IPS-18a (cell line): ENCODE measurements around the gene NXNL2.
A peak's percentile ranks its signal among the peaks of the same experiment; 100 is the strongest.

ENCODE experiments used
- H3K27ac ChIP-seq: one replicate; pipeline ENCODE4 v1.5.1; 2013; ENCODE audit warnings: low read length
- H3K27me3 ChIP-seq: one replicate; pipeline ENCODE4 v1.6.1; 2013; ENCODE audit warnings: mild to moderate bottlenecking, low read length; ENCODE audit not compliant: control insufficient read depth, insufficient read depth
- H3K36me3 ChIP-seq: one replicate; pipeline ENCODE4 v1.6.1; 2013; ENCODE audit warnings: low read depth, low read length; ENCODE audit not compliant: control insufficient read depth
- H3K4me1 ChIP-seq: one replicate; pipeline ENCODE4 v1.6.1; 2013; ENCODE audit warnings: low read depth, low read length; ENCODE audit not compliant: control insufficient read depth
- H3K4me3 ChIP-seq: one replicate; pipeline ENCODE4 v1.5.1; 2013; ENCODE audit warnings: low read length
- H3K9ac ChIP-seq: one replicate; pipeline ENCODE4 v1.6.1; 2013; ENCODE audit warnings: mild to moderate bottlenecking, low read length, moderate library complexity
- H3K9me3 ChIP-seq: one replicate; pipeline ENCODE4 v1.6.1; 2013; ENCODE audit warnings: low read depth, low read length; ENCODE audit not compliant: control insufficient read depth

NXNL2 gene

GRCh38 chr9:88534456-88535225 is at the start of gene NXNL2:
NXNL2 (plus strand) TSS chr9:88535178; CDS start chr9:88535435, 257 bp downstream.
- no peak within 1 kb of the TSS for H3K27ac ChIP-seq

GRCh38 chr9:88488166-88488565 is 46.8 kb upstream of the NXNL2 start:
- no peaks in the 10 kb centered on the region for H3K4me1 ChIP-seq
- H3K4me3 ChIP-seq: no peak overlapping the region
- no peak overlapping the region for H3K27ac ChIP-seq
- H3K9ac ChIP-seq: no peak overlapping the region
- no peaks in the 10 kb centered on the region for H3K9me3 ChIP-seq
- peaks cover 6% of the 10 kb centered on the region for H3K36me3 ChIP-seq
- H3K27me3 ChIP-seq: no peaks in the 10 kb centered on the region

More at GRCh38 chr9:88534456-88535225, at the start of gene NXNL2:
- peaks cover 43% of the 10 kb centered on the region for H3K27me3 ChIP-seq
- H3K4me1 ChIP-seq: peaks cover 5% of the 10 kb centered on the region
- H3K9me3 ChIP-seq: no peaks in the 10 kb centered on the region
- peak within 1 kb of the TSS; percentile 23 for H3K9ac ChIP-seq
- H3K4me3 ChIP-seq: peak within 1 kb of the TSS; percentile 66
- no peaks in the 10 kb centered on the region for H3K36me3 ChIP-seq

- Histone ChIP-seq H3K4me1 (peaks cover 6% of the 10 kb centered on the region), H3K36me3 (no peaks in the 10 kb centered on the region), H3K27ac (no peak overlapping the region), H3K9ac (no peak overlapping the region), H3K4me3 (no peak overlapping the region), H3K27me3 (no peaks in the 10 kb centered on the region), H3K9me3 (no peaks in the 10 kb centered on the region)
Measured at GRCh38 chr9:88494983-88495721, 39.8 kb upstream of the NXNL2 start.

GRCh38 chr9:88497224-88497623 is 37.8 kb upstream of the NXNL2 start:
- no peaks in the 10 kb centered on the region for H3K9me3 ChIP-seq
- H3K36me3 ChIP-seq: no peaks in the 10 kb centered on the region
- H3K9ac ChIP-seq: no peak overlapping the region
- H3K27me3 ChIP-seq: no peaks in the 10 kb centered on the region
- H3K27ac ChIP-seq: no peak overlapping the region
- no peak overlapping the region for H3K4me3 ChIP-seq
- H3K4me1 ChIP-seq: peaks cover 7% of the 10 kb centered on the region

- Histone ChIP-seq H3K27ac (no peak overlapping the region), H3K27me3 (no peaks in the 10 kb centered on the region), H3K9me3 (no peaks in the 10 kb centered on the region), H3K4me1 (peaks cover 10% of the 10 kb centered on the region), H3K4me3 (no peak overlapping the region), H3K9ac (no peak overlapping the region), H3K36me3 (no peaks in the 10 kb centered on the region)
Measured at GRCh38 chr9:88498880-88499279, 36.1 kb upstream of the NXNL2 start.

- Histone ChIP-seq H3K4me1 (peaks cover 5% of the 10 kb centered on the region), H3K27me3 (no peaks in the 10 kb centered on the region), H3K9me3 (no peaks in the 10 kb centered on the region), H3K4me3 (no peak overlapping the region), H3K27ac (no peak overlapping the region), H3K9ac (no peak overlapping the region), H3K36me3 (no peaks in the 10 kb centered on the region)
Measured at GRCh38 chr9:88501086-88501485, 33.9 kb upstream of the NXNL2 start.

- no peak overlapping the region for H3K4me3 ChIP-seq
- H3K27ac ChIP-seq: no peak overlapping the region
Measured at GRCh38 chr9:88502552-88503034, 32.4 kb upstream of the NXNL2 start.

GRCh38 chr9:88503081-88503844 is 31.7 kb upstream of the NXNL2 start:
- H3K9ac ChIP-seq: no peak overlapping the region
- peaks cover 5% of the 10 kb centered on the region for H3K4me1 ChIP-seq

More at GRCh38 chr9:88502552-88503034, 32.4 kb upstream of the NXNL2 start:
- Histone ChIP-seq H3K27me3 (no peaks in the 10 kb centered on the region), H3K9ac (no peak overlapping the region), H3K4me1 (peaks cover 5% of the 10 kb centered on the region), H3K9me3 (no peaks in the 10 kb centered on the region), H3K36me3 (no peaks in the 10 kb centered on the region)

GRCh38 chr9:88503845-88504764 is 30.9 kb upstream of the NXNL2 start:
- peaks cover 5% of the 10 kb centered on the region for H3K4me1 ChIP-seq
- H3K27ac ChIP-seq: no peak overlapping the region
- no peak overlapping the region for H3K4me3 ChIP-seq
- H3K27me3 ChIP-seq: no peaks in the 10 kb centered on the region
- H3K36me3 ChIP-seq: no peaks in the 10 kb centered on the region
- H3K9ac ChIP-seq: no peak overlapping the region
- no peaks in the 10 kb centered on the region for H3K9me3 ChIP-seq

More at GRCh38 chr9:88503081-88503844, 31.7 kb upstream of the NXNL2 start:
- Histone ChIP-seq H3K9me3 (no peaks in the 10 kb centered on the region), H3K36me3 (no peaks in the 10 kb centered on the region), H3K27ac (no peak overlapping the region), H3K27me3 (no peaks in the 10 kb centered on the region), H3K4me3 (no peak overlapping the region)

GRCh38 chr9:88508326-88508725 is 26.7 kb upstream of the NXNL2 start:
- H3K27me3 ChIP-seq: no peaks in the 10 kb centered on the region
- no peak overlapping the region for H3K9ac ChIP-seq
- no peaks in the 10 kb centered on the region for H3K4me1 ChIP-seq
- H3K4me3 ChIP-seq: no peak overlapping the region
- H3K9me3 ChIP-seq: peaks cover 2% of the 10 kb centered on the region
- H3K36me3 ChIP-seq: no peaks in the 10 kb centered on the region
- H3K27ac ChIP-seq: no peak overlapping the region
